ENCODE results near the gene CLSTN2.

DNA sequence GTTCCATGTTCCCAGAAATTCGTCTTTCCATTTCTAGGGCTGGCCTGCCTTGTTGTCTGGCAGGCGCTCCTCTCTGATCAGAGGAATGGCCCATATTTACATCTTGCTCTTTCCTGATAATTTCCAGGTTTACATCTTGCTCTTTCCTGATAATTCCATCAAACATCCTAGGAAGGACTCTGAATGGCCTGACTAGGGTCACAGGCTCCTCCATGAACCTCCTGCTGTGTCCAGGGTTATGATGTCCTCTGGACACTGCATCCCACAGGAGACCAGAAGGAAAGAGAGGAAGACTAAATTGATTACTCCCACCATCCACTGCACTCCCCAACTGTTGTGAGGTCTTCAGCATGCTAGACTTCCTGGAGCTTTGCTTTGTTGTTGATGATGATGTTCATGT lies 75.4 kb downstream of the CLSTN2 start:
- TF ChIP-seq, protein P1, sequence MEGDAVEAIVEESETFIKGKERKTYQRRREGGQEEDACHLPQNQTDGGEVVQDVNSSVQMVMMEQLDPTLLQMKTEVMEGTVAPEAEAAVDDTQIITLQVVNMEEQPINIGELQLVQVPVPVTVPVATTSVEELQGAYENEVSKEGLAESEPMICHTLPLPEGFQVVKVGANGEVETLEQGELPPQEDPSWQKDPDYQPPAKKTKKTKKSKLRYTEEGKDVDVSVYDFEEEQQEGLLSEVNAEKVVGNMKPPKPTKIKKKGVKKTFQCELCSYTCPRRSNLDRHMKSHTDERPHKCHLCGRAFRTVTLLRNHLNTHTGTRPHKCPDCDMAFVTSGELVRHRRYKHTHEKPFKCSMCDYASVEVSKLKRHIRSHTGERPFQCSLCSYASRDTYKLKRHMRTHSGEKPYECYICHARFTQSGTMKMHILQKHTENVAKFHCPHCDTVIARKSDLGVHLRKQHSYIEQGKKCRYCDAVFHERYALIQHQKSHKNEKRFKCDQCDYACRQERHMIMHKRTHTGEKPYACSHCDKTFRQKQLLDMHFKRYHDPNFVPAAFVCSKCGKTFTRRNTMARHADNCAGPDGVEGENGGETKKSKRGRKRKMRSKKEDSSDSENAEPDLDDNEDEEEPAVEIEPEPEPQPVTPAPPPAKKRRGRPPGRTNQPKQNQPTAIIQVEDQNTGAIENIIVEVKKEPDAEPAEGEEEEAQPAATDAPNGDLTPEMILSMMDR (IDR thresholded peaks at IDR 0.05): no peak
- no peak for TF ChIP-seq POLR2A (IDR thresholded peaks at IDR 0.05)
